Thymus (tissue), 11 donors: ENCODE results near the gene MGAT4B. TPM values are rescaled to one million over a fixed set of nuclear protein-coding genes. Genes with fewer than 3 reads are reported as not detected.

Source experiments
- DNase-seq, 9 donors: peaks; one replicate each; pipeline ENCODE4 v3.0.0-alpha.2; 2013; ENCODE audit warnings: low spot score in 9 of 9, low read depth in 6 of 9, missing footprints in 1 of 9
- H3K27ac ChIP-seq, 2 donors: one replicate each; pipeline ENCODE4 v1.5.1; 2013; ENCODE audit warnings: control low read depth in 1 of 2, low read depth in 1 of 2, low read length in 1 of 2, mild to moderate bottlenecking in 1 of 2, moderate library complexity in 1 of 2
- H3K27me3 ChIP-seq, 2 donors: one replicate each; pipeline ENCODE4 v1.5.1; 2013; ENCODE audit warnings: low read length in 1 of 2; ENCODE audit not compliant: control insufficient read depth in 2 of 2, insufficient read depth in 1 of 2
- H3K36me3 ChIP-seq, 2 donors: one replicate each; pipeline ENCODE4 v1.5.1; 2013; ENCODE audit warnings: low read length in 1 of 2, mild to moderate bottlenecking in 1 of 2, moderate library complexity in 1 of 2; ENCODE audit not compliant: control insufficient read depth in 2 of 2, insufficient read depth in 2 of 2
- H3K4me1 ChIP-seq, 2 donors: one replicate each; pipeline ENCODE4 v1.5.1; 2013; ENCODE audit warnings: low read length in 2 of 2; ENCODE audit not compliant: control insufficient read depth in 2 of 2, insufficient read depth in 2 of 2
- H3K4me3 ChIP-seq, 2 donors: one replicate each; pipeline ENCODE4 v1.5.1; 2013; ENCODE audit warnings: low read length in 2 of 2, control low read depth in 1 of 2, mild to moderate bottlenecking in 1 of 2
- H3K9me3 ChIP-seq, 2 donors: one replicate each; pipeline ENCODE4 v1.5.1; 2013; ENCODE audit warnings: low read length in 1 of 2, mild to moderate bottlenecking in 1 of 2; ENCODE audit not compliant: control insufficient read depth in 2 of 2, insufficient read depth in 1 of 2
- WGBS: extraction: QIAGEN DNeasy Blood & Tissue Kit; methylation state at CpG from one replicate; pipeline ENCODE4 v1.1.7; 2013; 5-methylcytosine and 5-hydroxymethylcytosine counted together
- polyA plus RNA-seq: library from polyadenylated mRNA; stranded (reverse); fragments of 200-250 nt; gene quantifications from one replicate; pipeline ENCODE4 v1.2.3, GENCODE V29; 2013
- total RNA-seq: library from RNA; stranded (reverse); fragments of 120-200 nt; gene quantifications from one replicate; pipeline ENCODE4 v1.2.4, GENCODE V29; 2013
- donor health status: healthy.

MGAT4B gene
- total and polyA plus RNA-seq, 2 donors, result 23.6 to 56.7 TPM

DNA sequence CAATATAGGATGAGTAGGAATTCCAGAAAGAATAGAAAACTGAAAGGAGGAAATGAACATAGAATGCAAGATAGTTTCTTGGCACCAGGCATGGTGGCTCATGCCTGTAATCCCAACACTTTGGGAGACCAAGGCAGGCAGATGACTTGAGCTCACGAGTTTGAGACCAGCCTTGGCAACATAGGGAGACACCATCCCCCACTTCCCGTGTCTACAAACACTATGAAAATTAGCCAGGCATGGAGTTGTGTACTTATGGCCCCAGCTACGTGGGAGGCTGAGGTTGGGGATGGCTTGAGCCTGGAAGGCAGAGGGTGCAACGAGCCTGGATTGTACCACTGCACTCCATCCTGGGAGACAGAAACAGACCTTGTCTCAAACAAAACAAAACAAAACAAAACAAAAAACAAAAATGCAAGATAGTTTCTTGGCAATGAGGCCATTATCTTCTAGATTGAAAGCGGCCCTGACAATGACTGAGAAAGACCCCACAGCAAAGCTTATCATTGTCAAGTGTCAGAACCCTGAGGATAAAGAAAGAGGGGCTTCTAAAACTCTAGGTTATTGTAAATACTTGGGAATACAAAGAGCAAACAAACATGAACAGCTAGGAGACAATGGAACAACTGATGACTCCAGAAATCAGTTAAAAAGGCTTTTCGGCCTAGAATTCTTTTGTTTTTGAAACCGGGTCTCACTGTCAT is 23.2 kb upstream of the MGAT4B start:
- DNase-seq, result no peak
- no peak overlapping the region for H3K27ac ChIP-seq
- WGBS, result 97% methylated on average over 7 of the region's 7 CpGs
- H3K4me3 ChIP-seq, result no peak overlapping the region
- peaks cover 2 to 9% of the 10 kb centered on the region in 2 donors for H3K9me3 ChIP-seq
- H3K4me1 ChIP-seq, result peaks cover 0 to 15% of the 10 kb centered on the region in 2 donors
- H3K27me3 ChIP-seq, result no peaks in the 10 kb centered on the region
- H3K36me3 ChIP-seq, result peaks cover 64 to 65% of the 10 kb centered on the region in 2 donors

DNA sequence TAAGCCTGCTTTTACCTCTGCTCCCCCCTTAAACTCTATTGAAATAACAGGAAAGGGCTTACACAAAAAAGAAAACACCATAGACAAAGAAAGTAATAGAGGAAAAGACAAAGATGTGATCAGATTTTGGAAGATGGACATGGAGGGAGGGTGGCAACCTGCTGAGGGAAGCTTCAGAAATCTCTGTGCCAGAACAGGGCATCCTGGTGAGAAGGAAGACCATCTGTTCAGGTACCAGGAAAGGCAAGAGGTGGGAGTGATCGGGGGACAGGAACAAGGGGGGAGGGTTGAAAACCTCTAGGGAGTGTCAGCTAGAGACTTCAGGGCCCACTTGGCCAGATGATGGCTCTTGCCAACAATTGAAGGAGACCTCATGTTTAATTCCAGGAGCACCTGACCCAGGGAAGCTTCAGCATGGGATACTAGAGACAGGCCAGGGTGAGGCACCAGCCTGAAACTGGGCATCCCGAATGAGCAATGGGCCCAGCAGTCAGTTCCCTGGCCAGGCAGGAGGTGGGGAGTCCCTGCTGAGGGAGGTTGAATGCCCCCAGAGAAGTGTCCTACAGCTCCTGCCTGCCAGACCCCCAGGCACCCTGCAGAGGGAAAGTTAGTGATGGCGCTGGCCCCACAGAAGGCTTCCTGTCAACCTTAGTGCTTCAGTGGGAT is 22.2 kb upstream of the MGAT4B start:
- Histone ChIP-seq H3K36me3 (peaks cover 71 to 73% of the 10 kb centered on the region in 2 donors), H3K9me3 (peaks cover 2 to 9% of the 10 kb centered on the region in 2 donors), H3K27ac (no peak overlapping the region), H3K27me3 (no peaks in the 10 kb centered on the region), H3K4me1 (peaks cover 0 to 19% of the 10 kb centered on the region in 2 donors), H3K4me3 (no peak overlapping the region)
- no peak for DNase-seq
- WGBS, result 98% methylated on average over 3 of the region's 3 CpGs

DNA sequence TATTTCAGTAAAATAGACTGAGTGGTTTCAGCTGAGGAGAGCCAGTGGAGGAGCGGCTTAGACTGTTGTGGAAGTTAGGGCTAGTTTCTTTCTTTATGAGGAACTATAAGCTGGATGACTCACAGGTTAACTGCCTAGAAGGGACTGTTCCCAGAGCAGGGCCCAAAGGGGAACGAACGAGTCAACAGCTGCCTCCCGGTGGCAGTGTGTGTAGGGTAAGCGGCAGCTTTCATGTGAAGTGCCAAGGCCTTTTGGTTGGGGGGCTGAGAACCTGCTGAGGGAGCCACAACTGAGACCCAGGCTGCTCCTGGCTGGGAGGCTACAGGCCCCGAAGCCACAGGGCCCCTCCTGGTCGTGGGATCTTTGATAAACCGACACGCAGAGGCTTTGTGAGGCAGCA is 21.0 kb upstream of the MGAT4B start:
- no peaks in the 10 kb centered on the region for H3K27me3 ChIP-seq
- DNase-seq, result peak in 2 of 9 donors; percentile 59 to 74
- H3K9me3 ChIP-seq, result peaks cover 2 to 9% of the 10 kb centered on the region in 2 donors
- WGBS, result 33% methylated on average over 9 of the region's 9 CpGs
- peaks cover under 1 to 20% of the 10 kb centered on the region in 2 donors for H3K4me1 ChIP-seq
- peaks cover 65 to 66% of the 10 kb centered on the region in 2 donors for H3K36me3 ChIP-seq
- H3K27ac ChIP-seq, result peak overlapping the region in 1 of 2 donors; percentile 15
- no peak overlapping the region for H3K4me3 ChIP-seq

DNA sequence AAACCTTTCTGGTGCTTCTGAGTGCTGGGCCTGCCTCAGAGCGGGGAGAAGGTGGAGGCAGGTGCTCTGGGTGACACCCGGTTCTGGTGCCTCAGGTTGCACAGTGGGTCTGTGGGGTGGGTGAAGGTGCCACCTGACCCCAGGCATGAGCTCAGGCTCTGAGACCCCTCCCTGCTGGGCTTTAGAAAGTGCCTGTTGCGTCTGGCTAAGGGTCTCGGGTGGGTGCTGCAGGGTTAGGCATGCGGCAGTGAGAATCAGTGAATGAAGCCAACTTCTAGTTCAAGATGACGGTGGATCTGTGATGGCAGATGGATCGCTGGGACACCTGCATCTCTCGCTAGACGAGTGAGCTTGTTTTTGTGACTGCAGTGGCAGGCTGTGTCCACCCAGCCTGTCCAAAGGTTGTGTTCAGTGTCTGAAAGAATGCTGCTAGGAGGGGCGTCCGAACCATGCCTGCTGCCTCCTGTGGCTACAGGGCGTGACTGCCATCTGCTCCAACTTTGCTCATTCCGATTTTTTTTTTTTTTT is 19.1 kb upstream of the MGAT4B start:
- Histone ChIP-seq H3K4me1 (peaks cover 7 to 32% of the 10 kb centered on the region in 2 donors), H3K27me3 (no peaks in the 10 kb centered on the region), H3K9me3 (peaks cover 2 to 4% of the 10 kb centered on the region in 2 donors), H3K36me3 (peaks cover 50 to 52% of the 10 kb centered on the region in 2 donors), H3K4me3 (no peak overlapping the region), H3K27ac (peak overlapping the region in 1 of 2 donors; percentile 18)
- WGBS, result 97% methylated on average over 13 of the region's 13 CpGs
- no peak for DNase-seq

DNA sequence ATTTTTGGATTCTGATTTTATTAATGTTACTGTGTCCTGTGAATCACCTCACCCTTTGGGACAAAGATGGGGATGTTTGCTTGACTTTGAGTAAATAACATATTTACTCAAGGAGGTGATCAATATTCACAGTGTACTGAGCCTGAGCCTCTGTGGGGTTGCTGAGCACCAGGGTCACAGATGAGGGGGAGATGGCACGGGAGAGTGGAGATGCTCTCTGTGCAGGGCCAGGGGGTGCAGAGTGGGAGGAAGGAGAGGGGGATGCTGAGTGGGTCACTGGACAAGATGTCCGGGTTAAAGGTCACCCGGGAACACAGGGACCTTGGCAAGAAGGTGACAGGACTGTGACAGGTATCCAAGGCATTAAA is 18.1 kb upstream of the MGAT4B start:
- 98% methylated on average over 3 of the region's 3 CpGs for WGBS
- no peak overlapping the region for H3K27ac ChIP-seq
- peaks cover under 1 to 8% of the 10 kb centered on the region in 2 donors for H3K27me3 ChIP-seq
- H3K9me3 ChIP-seq, result peaks cover 0 to 1% of the 10 kb centered on the region in 2 donors
- H3K4me1 ChIP-seq, result peaks cover 15 to 41% of the 10 kb centered on the region in 2 donors
- peaks cover 40 to 45% of the 10 kb centered on the region in 2 donors for H3K36me3 ChIP-seq
- H3K4me3 ChIP-seq, result no peak overlapping the region
- DNase-seq, result no peak

DNA sequence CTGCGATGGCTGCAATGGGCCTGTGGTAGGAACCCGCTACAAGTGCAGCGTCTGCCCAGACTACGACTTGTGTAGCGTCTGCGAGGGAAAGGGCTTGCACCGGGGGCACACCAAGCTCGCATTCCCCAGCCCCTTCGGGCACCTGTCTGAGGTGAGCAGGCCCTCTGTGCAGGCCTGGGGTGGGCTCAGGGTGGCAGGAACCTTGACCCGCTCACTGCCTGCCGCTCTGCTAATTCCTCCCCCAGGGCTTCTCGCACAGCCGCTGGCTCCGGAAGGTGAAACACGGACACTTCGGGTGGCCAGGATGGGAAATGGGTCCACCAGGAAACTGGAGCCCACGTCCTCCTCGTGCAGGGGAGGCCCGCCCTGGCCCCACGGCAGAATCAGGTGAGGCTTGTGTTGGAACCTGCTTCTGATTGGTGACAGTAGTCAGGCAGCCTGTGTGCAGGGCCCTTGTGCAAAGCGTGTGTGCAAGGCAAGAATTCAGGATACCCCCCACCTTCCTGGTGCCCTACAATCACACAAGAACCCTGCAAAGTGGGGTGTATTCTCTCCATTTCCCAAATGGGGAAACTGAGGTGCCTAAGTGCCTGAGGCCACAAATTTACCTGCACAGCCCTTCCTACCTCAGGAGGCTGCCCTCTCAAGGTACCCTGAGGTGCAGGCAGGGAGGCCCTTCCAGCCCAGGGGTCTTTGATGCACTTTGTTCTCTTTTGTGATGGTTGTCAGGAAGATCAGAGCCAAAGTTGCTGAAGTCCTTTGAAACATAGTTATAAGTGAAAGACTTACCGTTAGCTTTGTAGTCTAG is 17.5 kb upstream of the MGAT4B start:
- DNase-seq, result no peak
- Histone ChIP-seq H3K36me3 (peaks cover 37 to 41% of the 10 kb centered on the region in 2 donors), H3K4me3 (no peak overlapping the region), H3K27me3 (peaks cover 7 to 14% of the 10 kb centered on the region in 2 donors), H3K27ac (no peak overlapping the region), H3K4me1 (peaks cover 15 to 47% of the 10 kb centered on the region in 2 donors), H3K9me3 (peaks cover 0 to 1% of the 10 kb centered on the region in 2 donors)
- WGBS, result 98% methylated on average over 22 of the region's 22 CpGs

DNA sequence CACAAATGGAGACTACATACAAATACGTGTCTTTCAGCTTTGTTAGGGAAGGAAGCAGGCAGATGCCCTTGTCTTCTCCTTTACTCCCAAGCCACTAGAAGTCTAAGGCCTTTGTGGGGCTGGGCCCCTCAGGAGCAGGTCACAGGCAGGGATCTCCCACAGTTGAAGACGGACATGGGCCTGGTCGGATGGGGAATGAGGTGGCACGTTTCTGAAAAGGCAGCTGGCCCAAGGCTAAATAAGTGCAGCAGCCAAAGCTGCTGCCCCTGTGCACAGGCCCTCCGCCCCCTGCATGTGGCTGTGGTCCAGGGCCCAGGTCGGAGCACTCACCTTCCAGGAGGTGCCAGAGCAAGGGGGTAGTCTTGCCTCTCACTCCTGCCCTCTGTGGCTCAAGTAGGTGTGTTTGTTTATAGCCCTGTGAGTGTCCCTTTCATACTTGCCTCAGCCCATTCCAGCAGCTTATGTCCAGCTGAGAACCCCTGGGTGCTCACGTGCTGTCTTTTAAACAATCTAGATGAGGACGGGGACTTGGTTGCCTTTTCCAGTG is 15.9 kb upstream of the MGAT4B start:
- no peak for DNase-seq
- H3K4me3 ChIP-seq, result peak overlapping the region; percentile 59 to 72
- H3K36me3 ChIP-seq, result peaks cover 30 to 35% of the 10 kb centered on the region in 2 donors
- H3K4me1 ChIP-seq, result peaks cover 15 to 48% of the 10 kb centered on the region in 2 donors
- 86% methylated on average over 8 of the region's 8 CpGs for WGBS
- H3K27me3 ChIP-seq, result peaks cover 18 to 30% of the 10 kb centered on the region in 2 donors
- H3K27ac ChIP-seq, result no peak overlapping the region
- peaks cover 0 to 1% of the 10 kb centered on the region in 2 donors for H3K9me3 ChIP-seq

DNA sequence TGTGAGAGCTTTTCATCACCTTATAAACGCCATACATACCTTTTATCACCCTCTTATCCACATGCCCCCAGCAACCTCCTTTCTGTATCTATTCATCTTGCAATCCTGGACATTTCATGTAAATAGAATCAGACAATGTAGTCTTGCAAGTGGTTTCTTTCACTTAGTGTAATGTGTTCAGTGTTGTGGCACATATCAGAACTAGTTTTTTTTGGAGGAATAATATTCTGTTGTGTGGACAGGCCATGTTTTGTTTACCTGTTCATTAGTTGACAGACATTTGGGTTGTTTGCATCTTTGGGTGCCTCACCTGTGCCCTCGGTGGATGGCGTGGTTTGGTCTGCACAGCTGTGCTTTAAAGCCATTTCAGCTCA is 15.4 kb upstream of the MGAT4B start:
- 47% methylated on average over 3 of the region's 3 CpGs for WGBS
- DNase-seq, result no peak
- Histone ChIP-seq H3K36me3 (peaks cover 30 to 33% of the 10 kb centered on the region in 2 donors), H3K9me3 (peaks cover 0 to 1% of the 10 kb centered on the region in 2 donors), H3K27ac (no peak overlapping the region), H3K27me3 (peaks cover 22 to 35% of the 10 kb centered on the region in 2 donors), H3K4me3 (peak overlapping the region; percentile 59 to 72), H3K4me1 (peaks cover 15 to 47% of the 10 kb centered on the region in 2 donors)
